CD14-positive monocyte (primary cell): ENCODE results near the gene NAP1L4. TPM values are rescaled to one million over a fixed set of nuclear protein-coding genes. Genes with fewer than 3 reads are reported as not detected.

Experiments used
- DNase-seq, 3 donors: peaks; one replicate each; pipeline ENCODE4 v3.0.0-alpha.2; 2011 to 2022
- H2AFZ ChIP-seq: 2 replicates; pipeline ENCODE4 v1.6.0; 2012; ENCODE audit warnings: mild to moderate bottlenecking, low read depth, low read length, inconsistent platforms; ENCODE audit not compliant: insufficient read depth, poor library complexity, severe bottlenecking
- H3K27ac ChIP-seq, 2 donors: 1 replicate in 1 of 2; 2 replicates in 1 of 2; pipeline ENCODE4 v1.5.1; 2012 to 2013; ENCODE audit warnings: low read length in 2 of 2, control low read depth in 1 of 2, inconsistent platforms in 1 of 2, low read depth in 1 of 2, mild to moderate bottlenecking in 1 of 2
- H3K27me3 ChIP-seq, 2 donors: one replicate each; pipeline versions ENCODE4 v1.6.0 to v1.6.1; 2011 to 2013; ENCODE audit warnings: low read length in 2 of 2; ENCODE audit not compliant: control insufficient read depth in 2 of 2, insufficient read depth in 2 of 2
- H3K36me3 ChIP-seq, 2 donors: replicated peaks in 1 of 2; 1 replicate in 1 of 2; 2 replicates in 1 of 2; pipeline versions ENCODE4 v1.5.1 to v1.6.1; 2012 to 2013; ENCODE audit warnings: low read length in 2 of 2, control low read depth in 1 of 2, inconsistent platforms in 1 of 2, mild to moderate bottlenecking in 1 of 2; ENCODE audit not compliant: insufficient read depth in 2 of 2, control insufficient read depth in 1 of 2
- H3K4me1 ChIP-seq, 2 donors: 1 replicate in 1 of 2; 2 replicates in 1 of 2; pipeline versions ENCODE4 v1.5.1 to v1.6.1; 2012 to 2013; ENCODE audit warnings: low read length in 2 of 2, control low read depth in 1 of 2, inconsistent platforms in 1 of 2, mild to moderate bottlenecking in 1 of 2, moderate library complexity in 1 of 2; ENCODE audit not compliant: insufficient read depth in 2 of 2, control insufficient read depth in 1 of 2
- H3K4me2 ChIP-seq: replicated peaks from 2 replicates; pipeline ENCODE3; 2012; ENCODE audit warnings: low read length, moderate library complexity, mild to moderate bottlenecking; ENCODE audit not compliant: poor library complexity, severe bottlenecking; ENCODE audit errors: extremely low read depth
- H3K4me3 ChIP-seq, 3 experiments: fragments of 200-600 bp in 1 of 3; sonication (generic) in 1 of 3; replicated peaks in 1 of 3; 1 replicate in 2 of 3; 2 replicates in 1 of 3; pipeline ENCODE4 v1.5.1; 2011 to 2013; ENCODE audit warnings: low read length in 3 of 3, mild to moderate bottlenecking in 3 of 3, control low read depth in 2 of 3, low read depth in 2 of 3, inconsistent platforms in 1 of 3, moderate library complexity in 1 of 3
- H3K79me2 ChIP-seq: 2 replicates; pipeline ENCODE4 v1.6.0; 2012; ENCODE audit warnings: mild to moderate bottlenecking, control low read depth, inconsistent platforms, low read length, moderate library complexity; ENCODE audit not compliant: insufficient read depth
- H3K9ac ChIP-seq: 2 replicates; pipeline ENCODE4 v1.6.0; 2017; ENCODE audit warnings: low read length, mild to moderate bottlenecking; ENCODE audit not compliant: insufficient read depth, poor library complexity, severe bottlenecking
- H3K9me3 ChIP-seq, 2 donors: replicated peaks in 1 of 2; 1 replicate in 1 of 2; 2 replicates in 1 of 2; pipeline versions ENCODE4 v1.5.1 to v1.6.1; 2012 to 2013; ENCODE audit warnings: low read length in 2 of 2, control low read depth in 1 of 2; ENCODE audit not compliant: control insufficient read depth in 1 of 2, insufficient read depth in 1 of 2
- H4K20me1 ChIP-seq: 2 replicates; pipeline ENCODE4 v1.6.0; 2012; ENCODE audit warnings: mild to moderate bottlenecking, low read length, control low read depth, moderate library complexity; ENCODE audit not compliant: insufficient read depth
- H3K27ac Mint-ChIP-seq, 7 donors: one replicate each; pipeline ENCODE4 v1.8.0; 2020; ENCODE audit warnings: mild to moderate bottlenecking in 7 of 7, mixed read lengths in 7 of 7, moderate library complexity in 6 of 7, inconsistent platforms in 2 of 7
- H3K27me3 Mint-ChIP-seq, 3 donors: one replicate each; pipeline ENCODE4 v1.8.0; 2021 to 2022; ENCODE audit warnings: low read depth in 3 of 3, mild to moderate bottlenecking in 3 of 3, mixed read lengths in 3 of 3, moderate library complexity in 3 of 3, inconsistent platforms in 1 of 3
- H3K36me3 Mint-ChIP-seq, 2 donors: one replicate each; pipeline ENCODE4 v1.8.0; 2020; ENCODE audit warnings: mixed read lengths in 2 of 2, inconsistent platforms in 1 of 2, mild to moderate bottlenecking in 1 of 2
- H3K4me1 Mint-ChIP-seq: one replicate; pipeline ENCODE4 v1.8.0; 2020; ENCODE audit warnings: mild to moderate bottlenecking, mixed read lengths
- H3K4me3 Mint-ChIP-seq, 2 donors: one replicate each; pipeline ENCODE4 v1.8.0; 2020; ENCODE audit warnings: mild to moderate bottlenecking in 2 of 2, mixed read lengths in 2 of 2, moderate library complexity in 1 of 2
- H3K9me3 Mint-ChIP-seq, 7 donors: one replicate each; pipeline ENCODE4 v1.8.0; 2020 to 2022; ENCODE audit warnings: mixed read lengths in 7 of 7, mild to moderate bottlenecking in 6 of 7, moderate library complexity in 6 of 7, inconsistent platforms in 2 of 7
- CTCF ChIP-seq: fragments of 200-600 bp; IDR thresholded peaks from one replicate; pipeline ENCODE4 v1.8.0; 2022; ENCODE audit warnings: antibody characterized with exemption, mild to moderate bottlenecking
- WGBS: methylation state at CpG from one replicate; pipeline ENCODE4 v1.1.5; 2013; ENCODE audit warnings: missing lambda C conversion rate; ENCODE audit not compliant: insufficient coverage; 5-methylcytosine and 5-hydroxymethylcytosine counted together
- intact Hi-C, 2 donors: fragments of 100-400 bp; cut with micrococcal nuclease; formaldehyde crosslinking; loops; one replicate each; pipeline versions ENCODE4 v1.15.0 to v1.15.1; 2023
- polyA plus RNA-seq, 3 donors: library from polyadenylated mRNA; depleted of rRNA in 1 of 3; unstranded in 2 of 3; stranded (reverse) in 1 of 3; fragments of 300-500 nt in 2 of 3; fragments of >200 nt in 1 of 3; fragmentation: Illumina TruSeq in 2 of 3; gene quantifications; 1 replicate in 2 of 3; 2 replicates in 1 of 3; pipeline ENCODE4 v1.2.3, GENCODE V29; 2012 to 2021

Gene NAP1L4
- polyA plus RNA-seq, 3 donors, result 42.1 to 44.9 (median 44.9) TPM

- H3K79me2 ChIP-seq, result no peaks in the 10 kb centered on the region
- no peak overlapping the region for H3K9ac ChIP-seq
- H2AFZ ChIP-seq, result no peak overlapping the region
- H3K4me3 ChIP-seq, result no peak overlapping the region
- H3K9me3 Mint-ChIP-seq, result peaks cover 0 to 2% (median 0%) of the 10 kb centered on the region in 7 donors
- H3K27ac Mint-ChIP-seq, result peak overlapping the region in 3 of 7 donors; percentile 7 to 66 (median 19)
- no peak for TF ChIP-seq CTCF
- intact Hi-C loops, result no loop called here
- H3K4me1 Mint-ChIP-seq, result peaks cover 24% of the 10 kb centered on the region
- H3K4me3 Mint-ChIP-seq, result no peak overlapping the region
- WGBS, result 93% methylated on average over 7 of the region's 11 CpGs
- H3K4me1 ChIP-seq, result peaks cover 21 to 23% of the 10 kb centered on the region in 2 donors
- H3K36me3 Mint-ChIP-seq, result peaks cover 69 to 96% of the 10 kb centered on the region in 2 donors
- no peak overlapping the region for H3K27ac ChIP-seq
- H3K27me3 Mint-ChIP-seq, result peaks cover 0 to 2% (median 0%) of the 10 kb centered on the region in 3 donors
- no peak for DNase-seq
- peaks cover 1% of the 10 kb centered on the region for H4K20me1 ChIP-seq
- H3K36me3 ChIP-seq, result peaks cover 72 to 92% of the 10 kb centered on the region in 2 donors
- H3K27me3 ChIP-seq, result no peaks in the 10 kb centered on the region
- no peaks in the 10 kb centered on the region for H3K9me3 ChIP-seq
- H3K4me2 ChIP-seq, result no peak overlapping the region
These were observed 24.7 kb upstream of the NAP1L4 start for GRCh38 chr11:3016861-3017260.

- H2AFZ ChIP-seq, result no peak overlapping the region
- no peak overlapping the region for H3K4me3 Mint-ChIP-seq
- WGBS, result 85% methylated on average over 9 of the region's 10 CpGs
- H3K27ac Mint-ChIP-seq, result peak overlapping the region in 1 of 7 donors; percentile 81
- no peaks in the 10 kb centered on the region for H4K20me1 ChIP-seq
- peaks cover 0 to 2% (median 0%) of the 10 kb centered on the region in 3 donors for H3K27me3 Mint-ChIP-seq
- no peaks in the 10 kb centered on the region for H3K9me3 ChIP-seq
- peaks cover 17% of the 10 kb centered on the region for H3K4me1 Mint-ChIP-seq
- no peak overlapping the region for H3K4me2 ChIP-seq
- no peak for TF ChIP-seq CTCF
- peaks cover 74 to 100% of the 10 kb centered on the region in 2 donors for H3K36me3 Mint-ChIP-seq
- H3K9me3 Mint-ChIP-seq, result peaks cover 0 to 2% (median 0%) of the 10 kb centered on the region in 7 donors
- no peaks in the 10 kb centered on the region for H3K79me2 ChIP-seq
- peaks cover 16% of the 10 kb centered on the region in 2 donors for H3K4me1 ChIP-seq
- DNase-seq, result no peak
- peak overlapping the region in 1 of 2 donors; percentile 21 for H3K27ac ChIP-seq
- intact Hi-C loops, result no loop called here
- no peaks in the 10 kb centered on the region for H3K27me3 ChIP-seq
- H3K36me3 ChIP-seq, result peaks cover 79 to 99% of the 10 kb centered on the region in 2 donors
- H3K9ac ChIP-seq, result no peak overlapping the region
- H3K4me3 ChIP-seq, result no peak overlapping the region
These were observed 23.7 kb upstream of the NAP1L4 start for GRCh38 chr11:3015796-3016195.
